Large intestine (tissue), 3 donors: ENCODE data around the gene CENPS. TPM values are rescaled to one million over a fixed set of nuclear protein-coding genes. Genes with fewer than 3 reads are reported as not detected.
A peak's percentile ranks its signal among the peaks of the same experiment; 100 is the strongest.
"Not testable (repeated sequence)": the region's sequence is repeated elsewhere in the genome, so short reads cannot be mapped to it uniquely, and the experiment has no call there.

ENCODE experiments used
- DNase-seq, 2 donors: peaks; one replicate each; pipeline versions ENCODE4 v3.0.0 to v3.0.0-alpha.2; 2013
- H3K27ac ChIP-seq: one replicate; pipeline ENCODE4 v1.5.1; 2013; ENCODE audit warnings: low read length
- H3K27me3 ChIP-seq: 2 replicates; pipeline ENCODE4 v1.6.1; 2013; ENCODE audit warnings: low read length; ENCODE audit not compliant: control insufficient read depth, insufficient read depth
- H3K36me3 ChIP-seq: 2 replicates; pipeline ENCODE4 v1.6.1; 2013; ENCODE audit warnings: low read length; ENCODE audit not compliant: control insufficient read depth, insufficient read depth
- H3K4me1 ChIP-seq: one replicate; pipeline ENCODE4 v1.6.1; 2013; ENCODE audit warnings: low read length; ENCODE audit not compliant: control insufficient read depth, insufficient read depth
- H3K4me3 ChIP-seq: one replicate; pipeline ENCODE4 v1.5.1; 2013; ENCODE audit warnings: low read length
- H3K9me3 ChIP-seq: one replicate; pipeline ENCODE4 v1.6.1; 2013; ENCODE audit warnings: mild to moderate bottlenecking, low read depth, low read length, moderate library complexity; ENCODE audit not compliant: control insufficient read depth
- WGBS: methylation state at CpG from one replicate; pipeline ENCODE4 v1.1.5; 2013; ENCODE audit warnings: low lambda C conversion rate; ENCODE audit not compliant: insufficient coverage; 5-methylcytosine and 5-hydroxymethylcytosine counted together
- polyA plus RNA-seq: library from polyadenylated mRNA; unstranded; fragments of 120-200 nt; gene quantifications from one replicate; pipeline ENCODE4 v1.2.1, GENCODE V29; 2013

CENPS gene
- polyA plus RNA-seq, 1 donor: 20.3 TPM

- Histone ChIP-seq H3K4me1 (peaks cover 11% of the 10 kb centered on the region), H3K36me3 (peaks cover 25% of the 10 kb centered on the region), H3K4me3 (peak overlapping the region; percentile 71), H3K27me3 (no peaks in the 10 kb centered on the region), H3K27ac (peak overlapping the region; percentile 51), H3K9me3 (no peaks in the 10 kb centered on the region)
- no peak for DNase-seq
- no CpG with 5 or more reads among the region's 23 CpGs for WGBS
These were observed 41.4 kb downstream of the CENPS start for GRCh38 chr1:10471411-10472219.

GRCh38 chr1:10472220-10473144, 42.2 kb downstream of the CENPS start, which contains the start of gene DFFA:
Gene DFFA (minus strand): TSS chr1:10472529. CDS start chr1:10472458, 71 bp downstream.
- peaks cover 18% of the 10 kb centered on the region for H3K36me3 ChIP-seq
- H3K4me3 ChIP-seq: peak within 1 kb of the TSS; percentile 71
- H3K4me1 ChIP-seq: peaks cover 17% of the 10 kb centered on the region
- H3K27ac ChIP-seq: peak within 1 kb of the TSS; percentile 51
- WGBS: no CpG with 5 or more reads among the region's 59 CpGs
- DNase-seq: peak; percentile 96 to 97
- H3K27me3 ChIP-seq: no peaks in the 10 kb centered on the region
- no peaks in the 10 kb centered on the region for H3K9me3 ChIP-seq

GRCh38 chr1:10473145-10473765, 43.0 kb downstream of the CENPS start:
- WGBS: 95% methylated on average over 4 of the region's 23 CpGs
- Histone ChIP-seq H3K9me3 (no peaks in the 10 kb centered on the region), H3K27me3 (no peaks in the 10 kb centered on the region), H3K36me3 (peaks cover 11% of the 10 kb centered on the region), H3K4me3 (no peak overlapping the region), H3K4me1 (peaks cover 18% of the 10 kb centered on the region), H3K27ac (no peak overlapping the region)
- DNase-seq: no peak

- peak overlapping the region; percentile 90 for H3K4me3 ChIP-seq
- not testable (repeated sequence) for DNase-seq, H3K9me3 ChIP-seq, H3K27me3 ChIP-seq, H3K36me3 ChIP-seq
- H3K27ac ChIP-seq: peak overlapping the region; percentile 97
- peaks cover 22% of the 10 kb centered on the region for H3K4me1 ChIP-seq
- 100% methylated on average over 1 of the region's 10 CpGs for WGBS
These were observed 44.0 kb downstream of the CENPS start for GRCh38 chr1:10474309-10474612.

GRCh38 chr1:10474613-10475507, 44.6 kb downstream of the CENPS start, which contains the start of gene PEX14:
Gene PEX14 (plus strand): TSS chr1:10474950. CDS start chr1:10474967, 17 bp downstream.
- H3K4me1 ChIP-seq: peaks cover 28% of the 10 kb centered on the region

GRCh38 chr1:10475510-10475909, 45.3 kb downstream of the CENPS start:
- DNase-seq: peak; percentile 63 to 82
- no CpG with 5 or more reads among the region's 13 CpGs for WGBS
- Histone ChIP-seq H3K36me3 (no peaks in the 10 kb centered on the region), H3K4me3 (peak overlapping the region; percentile 90), H3K27me3 (no peaks in the 10 kb centered on the region), H3K27ac (peak overlapping the region; percentile 97), H3K4me1 (peaks cover 29% of the 10 kb centered on the region), H3K9me3 (no peaks in the 10 kb centered on the region)

More at GRCh38 chr1:10474613-10475507, 44.6 kb downstream of the CENPS start, which contains the start of gene PEX14:
- Histone ChIP-seq H3K4me3 (peak within 1 kb of the TSS; percentile 90), H3K27ac (peak within 1 kb of the TSS; percentile 97), H3K36me3 (peaks cover under 1% of the 10 kb centered on the region), H3K9me3 (no peaks in the 10 kb centered on the region), H3K27me3 (no peaks in the 10 kb centered on the region)
- DNase-seq: peak; percentile 90 to 94
- no CpG with 5 or more reads among the region's 50 CpGs for WGBS

GRCh38 chr1:10479296-10479695, 49.1 kb downstream of the CENPS start:
- no CpG with 5 or more reads among the region's 8 CpGs for WGBS

GRCh38 chr1:10480614-10481013, 50.4 kb downstream of the CENPS start:
- Histone ChIP-seq H3K27ac (no peak overlapping the region), H3K4me3 (no peak overlapping the region), H3K36me3 (peaks cover 5% of the 10 kb centered on the region), H3K27me3 (no peaks in the 10 kb centered on the region), H3K4me1 (peaks cover 23% of the 10 kb centered on the region), H3K9me3 (no peaks in the 10 kb centered on the region)
- no peak for DNase-seq
- WGBS: 60% methylated on average over 1 of the region's 2 CpGs

More at GRCh38 chr1:10479296-10479695, 49.1 kb downstream of the CENPS start:
- Histone ChIP-seq H3K27ac (peak overlapping the region; percentile 80), H3K4me3 (no peak overlapping the region), H3K9me3 (no peaks in the 10 kb centered on the region), H3K27me3 (no peaks in the 10 kb centered on the region), H3K4me1 (peaks cover 23% of the 10 kb centered on the region), H3K36me3 (peaks cover under 1% of the 10 kb centered on the region)
- peak; percentile 62 to 76 for DNase-seq

GRCh38 chr1:10484521-10484920, 54.3 kb downstream of the CENPS start:
- Histone ChIP-seq H3K36me3 (peaks cover 5% of the 10 kb centered on the region), H3K4me1 (peaks cover 10% of the 10 kb centered on the region), H3K27me3 (no peaks in the 10 kb centered on the region), H3K4me3 (no peak overlapping the region), H3K9me3 (no peaks in the 10 kb centered on the region), H3K27ac (no peak overlapping the region)
- WGBS: no CpG with 5 or more reads among the region's 6 CpGs
- no peak for DNase-seq
